ENCODE results near the gene NLN.

NLN gene

GRCh38 chr5:65811004-65811403 lies 89.0 kb downstream of the NLN start:
- DNase-seq = no peak

GRCh38 chr5:65811885-65812284 lies 89.9 kb downstream of the NLN start:
- no peak for DNase-seq

- no peak for DNase-seq
Measured at GRCh38 chr5:65812648-65813047, 90.6 kb downstream of the NLN start.

- DNase-seq = no peak
Measured at GRCh38 chr5:65813174-65813573, 91.2 kb downstream of the NLN start.

- no peak for DNase-seq
Measured at GRCh38 chr5:65815161-65815560, 93.2 kb downstream of the NLN start.

- no peak for DNase-seq
Measured at GRCh38 chr5:65816729-65817128, 94.7 kb downstream of the NLN start.

GRCh38 chr5:65817931-65818330 lies 95.9 kb downstream of the NLN start:
- DNase-seq = no peak

GRCh38 chr5:65818592-65818991 lies 96.6 kb downstream of the NLN start:
- DNase-seq = no peak

- DNase-seq = no peak
Measured at GRCh38 chr5:65819215-65819904, 97.4 kb downstream of the NLN start.

- no peak for DNase-seq
Measured at GRCh38 chr5:65819905-65820240, 97.9 kb downstream of the NLN start.

- DNase-seq = no peak
Measured at GRCh38 chr5:65820373-65820772, 98.4 kb downstream of the NLN start.

GRCh38 chr5:65821966-65822365 lies 100.0 kb downstream of the NLN start:
- DNase-seq = no peak

GRCh38 chr5:65822710-65823109 lies 100.7 kb downstream of the NLN start:
- no peak for DNase-seq

GRCh38 chr5:65823204-65823603 lies 101.2 kb downstream of the NLN start:
- no peak for DNase-seq

- DNase-seq = no peak
Measured at GRCh38 chr5:65823845-65824445, 101.9 kb downstream of the NLN start.

- no peak for DNase-seq
Measured at GRCh38 chr5:65825408-65826328, 103.7 kb downstream of the NLN start.

- DNase-seq = no peak
Measured at GRCh38 chr5:65828022-65828896, 106.3 kb downstream of the NLN start.

- DNase-seq = no peak
Measured at GRCh38 chr5:65830856-65831255, 108.9 kb downstream of the NLN start.

GRCh38 chr5:65831276-65831675 lies 109.3 kb downstream of the NLN start:
- DNase-seq = no peak

- DNase-seq = no peak
Measured at GRCh38 chr5:65832152-65832551, 110.1 kb downstream of the NLN start.

GRCh38 chr5:65832603-65833228 lies 110.7 kb downstream of the NLN start:
- no peak for DNase-seq

GRCh38 chr5:65833780-65834179 lies 111.8 kb downstream of the NLN start:
- DNase-seq = no peak
